Neural progenitor cell (in vitro differentiated cells): ENCODE results near the gene WBP1L.

Experiments
- CTCF ChIP-seq: fragments of 200-600 bp; sonication (generic); IDR thresholded peaks from 2 replicates; pipeline ENCODE4 v1.5.1; 2017; ENCODE audit warnings: antibody characterized with exemption, mild to moderate bottlenecking
- EZH2 ChIP-seq: fragments of 200-600 bp; sonication (generic); IDR thresholded peaks from 2 replicates; pipeline ENCODE4 v1.6.1; 2017; ENCODE audit warnings: antibody characterized with exemption, mild to moderate bottlenecking, moderate library complexity
- EZH2phosphoT487 ChIP-seq: fragments of 200-600 bp; sonication (generic); IDR thresholded peaks from 2 replicates; pipeline ENCODE4 v1.6.1; 2017; ENCODE audit warnings: antibody characterized with exemption

- TF ChIP-seq CTCF (no peak), EZH2phosphoT487 (no peak), EZH2 (no peak)
These were observed 42.0 kb upstream of the WBP1L start for GRCh38 chr10:102701796-102702195.
